ENCODE data around the gene CUL1. TPM values are rescaled to one million over a fixed set of nuclear protein-coding genes. Genes with fewer than 3 reads are reported as not detected.

Gene CUL1
- 30.7 TPM for polyA plus RNA-seq (2013, experiment 1 of 2)
- 31.0 TPM for polyA plus RNA-seq (2013, experiment 2 of 2)

- peak within 1 kb of the TSS; percentile 62 for H3K27ac ChIP-seq (ENCODE audit: low read length, poor library complexity, severe bottlenecking)
- H4K91ac ChIP-seq (ENCODE audit: low read length): peak within 1 kb of the TSS; percentile 93
- peaks cover 4% of the 10 kb centered on the region for H3K4me1 ChIP-seq (ENCODE audit: control insufficient read depth, insufficient read depth, low read depth, low read length)
- H3K36me3 ChIP-seq (ENCODE audit: control insufficient read depth in 1 of 2, insufficient read depth in 2 of 2, low read depth in 1 of 2, low read length in 2 of 2): no peaks in the 10 kb centered on the region
- peak within 1 kb of the TSS; percentile 83 to 97 for H3K4ac ChIP-seq (ENCODE audit: low read depth in 1 of 2, low read length in 2 of 2)
- peak within 1 kb of the TSS; percentile 25 to 72 for H3K23ac ChIP-seq (ENCODE audit: low read length in 2 of 2)
- H3K79me1 ChIP-seq (replicated peaks; ENCODE audit: low read length, poor library complexity, severe bottlenecking): no peaks in the 10 kb centered on the region
- peak within 1 kb of the TSS; percentile 97 for H3K4me2 ChIP-seq (ENCODE audit: low read length, poor library complexity, severe bottlenecking)
- H3K18ac ChIP-seq (ENCODE audit: low read depth in 1 of 2, low read length in 2 of 2): peak within 1 kb of the TSS; percentile 97 to 99
- H4K8ac ChIP-seq (ENCODE audit: low read length): peak within 1 kb of the TSS; percentile 97
- H2BK15ac ChIP-seq (ENCODE audit: low read depth, poor library complexity, severe bottlenecking): peak within 1 kb of the TSS; percentile 99
- peak within 1 kb of the TSS; percentile 90 for H2AFZ ChIP-seq (ENCODE audit: low read depth, low read length)
- H3K14ac ChIP-seq (ENCODE audit: low read length in 2 of 2): peak within 1 kb of the TSS; percentile 63 to 97
- H3K9me3 ChIP-seq (ENCODE audit: control insufficient read depth, low read length): no peaks in the 10 kb centered on the region
- peak within 1 kb of the TSS; percentile 90 for H2BK120ac ChIP-seq (ENCODE audit: low read depth, low read length)
- peak within 1 kb of the TSS; percentile 80 to 95 for H3K4me3 ChIP-seq (ENCODE audit: insufficient read depth in 1 of 2, low read depth in 1 of 2, low read length in 2 of 2)
- peak within 1 kb of the TSS; percentile 96 for H3K9ac ChIP-seq (ENCODE audit: low read length)
- H2BK12ac ChIP-seq (ENCODE audit: low read length in 2 of 2): peak within 1 kb of the TSS; percentile 80 to 90
- no peak within 1 kb of the TSS for H2AK5ac ChIP-seq (ENCODE audit: low read length, severe bottlenecking)
- H3K27me3 ChIP-seq (ENCODE audit: control insufficient read depth in 1 of 2, insufficient read depth in 1 of 2, low read length in 2 of 2): no peaks in the 10 kb centered on the region
- peak; percentile 76 for DNase-seq
- WGBS: 2% methylated on average over 30 of the region's 84 CpGs
- peak within 1 kb of the TSS; percentile 79 for H2BK5ac ChIP-seq (ENCODE audit: low read depth, low read length, poor library complexity, severe bottlenecking)
Measured at GRCh38 chr7:148698397-148699023, at the start of gene CUL1. TSS of gene CUL1 (plus strand) at chr7:148698903. CDS start at chr7:148730123, 31,220 bp downstream.

GRCh38 chr7:148650232-148650858 is 48.4 kb upstream of the CUL1 start:
- no peak overlapping the region for H3K4me2 ChIP-seq (ENCODE audit: low read length, poor library complexity, severe bottlenecking)
- no peak overlapping the region for H2AK5ac ChIP-seq (ENCODE audit: low read length, severe bottlenecking)
- no peak overlapping the region for H3K18ac ChIP-seq (ENCODE audit: low read depth in 1 of 2, low read length in 2 of 2)
- WGBS: 66% methylated on average over 3 of the region's 4 CpGs
- H2BK15ac ChIP-seq (ENCODE audit: low read depth, poor library complexity, severe bottlenecking): no peak overlapping the region
- H3K9ac ChIP-seq (ENCODE audit: low read length): no peak overlapping the region
- no peak overlapping the region for H4K91ac ChIP-seq (ENCODE audit: low read length)
- H3K14ac ChIP-seq (ENCODE audit: low read length in 2 of 2): no peak overlapping the region
- no peak overlapping the region for H2BK5ac ChIP-seq (ENCODE audit: low read depth, low read length, poor library complexity, severe bottlenecking)
- H3K4me3 ChIP-seq (ENCODE audit: insufficient read depth in 1 of 2, low read depth in 1 of 2, low read length in 2 of 2): no peak overlapping the region
- no peak overlapping the region for H4K8ac ChIP-seq (ENCODE audit: low read length)
- H3K27ac ChIP-seq (ENCODE audit: low read length, poor library complexity, severe bottlenecking): no peak overlapping the region
- peaks cover 2 to 3% of the 10 kb centered on the region in 2 experiments for H3K27me3 ChIP-seq (ENCODE audit: control insufficient read depth in 1 of 2, insufficient read depth in 1 of 2, low read length in 2 of 2)
- no peaks in the 10 kb centered on the region for H3K9me3 ChIP-seq (ENCODE audit: control insufficient read depth, low read length)
- H2BK12ac ChIP-seq (ENCODE audit: low read length in 2 of 2): no peak overlapping the region
- H3K79me1 ChIP-seq (replicated peaks; ENCODE audit: low read length, poor library complexity, severe bottlenecking): no peaks in the 10 kb centered on the region
- peaks cover 2% of the 10 kb centered on the region for H3K4me1 ChIP-seq (ENCODE audit: control insufficient read depth, insufficient read depth, low read depth, low read length)
- DNase-seq: peak; percentile 23
- no peak overlapping the region for H3K4ac ChIP-seq (ENCODE audit: low read depth in 1 of 2, low read length in 2 of 2)
- H2AFZ ChIP-seq (ENCODE audit: low read depth, low read length): no peak overlapping the region
- no peaks in the 10 kb centered on the region for H3K36me3 ChIP-seq (ENCODE audit: control insufficient read depth in 1 of 2, insufficient read depth in 2 of 2, low read depth in 1 of 2, low read length in 2 of 2)
- H2BK120ac ChIP-seq (ENCODE audit: low read depth, low read length): no peak overlapping the region
- H3K23ac ChIP-seq (ENCODE audit: low read length in 2 of 2): no peak overlapping the region

GRCh38 chr7:148652773-148653172 is 45.9 kb upstream of the CUL1 start:
- Histone ChIP-seq H3K18ac (ENCODE audit: low read depth in 1 of 2, low read length in 2 of 2) (no peak overlapping the region), H2BK5ac (ENCODE audit: low read depth, low read length, poor library complexity, severe bottlenecking) (no peak overlapping the region), H3K4me2 (ENCODE audit: low read length, poor library complexity, severe bottlenecking) (no peak overlapping the region), H3K4ac (ENCODE audit: low read depth in 1 of 2, low read length in 2 of 2) (no peak overlapping the region), H3K27ac (ENCODE audit: low read length, poor library complexity, severe bottlenecking) (no peak overlapping the region), H2AFZ (ENCODE audit: low read depth, low read length) (no peak overlapping the region), H3K4me3 (ENCODE audit: insufficient read depth in 1 of 2, low read depth in 1 of 2, low read length in 2 of 2) (no peak overlapping the region), H2BK15ac (ENCODE audit: low read depth, poor library complexity, severe bottlenecking) (no peak overlapping the region), H2BK120ac (ENCODE audit: low read depth, low read length) (no peak overlapping the region), H3K4me1 (ENCODE audit: control insufficient read depth, insufficient read depth, low read depth, low read length) (peaks cover 2% of the 10 kb centered on the region), H3K14ac (ENCODE audit: low read length in 2 of 2) (no peak overlapping the region), H2BK12ac (ENCODE audit: low read length in 2 of 2) (no peak overlapping the region), H3K27me3 (ENCODE audit: control insufficient read depth in 1 of 2, insufficient read depth in 1 of 2, low read length in 2 of 2) (no peaks in the 10 kb centered on the region), H3K23ac (ENCODE audit: low read length in 2 of 2) (no peak overlapping the region), H3K36me3 (ENCODE audit: control insufficient read depth in 1 of 2, insufficient read depth in 2 of 2, low read depth in 1 of 2, low read length in 2 of 2) (no peaks in the 10 kb centered on the region), H3K9me3 (ENCODE audit: control insufficient read depth, low read length) (no peaks in the 10 kb centered on the region), H3K79me1 (replicated peaks; ENCODE audit: low read length, poor library complexity, severe bottlenecking) (no peaks in the 10 kb centered on the region), H4K91ac (ENCODE audit: low read length) (no peak overlapping the region), H4K8ac (ENCODE audit: low read length) (no peak overlapping the region), H2AK5ac (ENCODE audit: low read length, severe bottlenecking) (no peak overlapping the region), H3K9ac (ENCODE audit: low read length) (no peak overlapping the region)
- no peak for DNase-seq

GRCh38 chr7:148657929-148658328 is 40.8 kb upstream of the CUL1 start:
- Histone ChIP-seq H4K91ac (ENCODE audit: low read length) (no peak overlapping the region), H3K4ac (ENCODE audit: low read depth in 1 of 2, low read length in 2 of 2) (no peak overlapping the region), H3K4me2 (ENCODE audit: low read length, poor library complexity, severe bottlenecking) (no peak overlapping the region), H3K23ac (ENCODE audit: low read length in 2 of 2) (no peak overlapping the region), H3K4me3 (ENCODE audit: insufficient read depth in 1 of 2, low read depth in 1 of 2, low read length in 2 of 2) (no peak overlapping the region), H3K27me3 (ENCODE audit: control insufficient read depth in 1 of 2, insufficient read depth in 1 of 2, low read length in 2 of 2) (no peaks in the 10 kb centered on the region), H3K14ac (ENCODE audit: low read length in 2 of 2) (no peak overlapping the region), H2BK120ac (ENCODE audit: low read depth, low read length) (no peak overlapping the region), H2AFZ (ENCODE audit: low read depth, low read length) (no peak overlapping the region), H2BK5ac (ENCODE audit: low read depth, low read length, poor library complexity, severe bottlenecking) (no peak overlapping the region), H2AK5ac (ENCODE audit: low read length, severe bottlenecking) (no peak overlapping the region), H3K36me3 (ENCODE audit: control insufficient read depth in 1 of 2, insufficient read depth in 2 of 2, low read depth in 1 of 2, low read length in 2 of 2) (no peaks in the 10 kb centered on the region), H4K8ac (ENCODE audit: low read length) (no peak overlapping the region), H3K4me1 (ENCODE audit: control insufficient read depth, insufficient read depth, low read depth, low read length) (no peaks in the 10 kb centered on the region), H3K79me1 (replicated peaks; ENCODE audit: low read length, poor library complexity, severe bottlenecking) (no peaks in the 10 kb centered on the region), H2BK12ac (ENCODE audit: low read length in 2 of 2) (no peak overlapping the region), H3K9me3 (ENCODE audit: control insufficient read depth, low read length) (no peaks in the 10 kb centered on the region), H2BK15ac (ENCODE audit: low read depth, poor library complexity, severe bottlenecking) (no peak overlapping the region), H3K9ac (ENCODE audit: low read length) (no peak overlapping the region), H3K18ac (ENCODE audit: low read depth in 1 of 2, low read length in 2 of 2) (no peak overlapping the region), H3K27ac (ENCODE audit: low read length, poor library complexity, severe bottlenecking) (no peak overlapping the region)
- DNase-seq: no peak
- 90% methylated on average over 4 of the region's 4 CpGs for WGBS
